ENCODE data around the gene CDS2. TPM values are rescaled to one million over a fixed set of nuclear protein-coding genes. Genes with fewer than 3 reads are reported as not detected.

CDS2 gene
- total RNA-seq, 1 experiment from 2014 or later: 49.1 TPM

DNA sequence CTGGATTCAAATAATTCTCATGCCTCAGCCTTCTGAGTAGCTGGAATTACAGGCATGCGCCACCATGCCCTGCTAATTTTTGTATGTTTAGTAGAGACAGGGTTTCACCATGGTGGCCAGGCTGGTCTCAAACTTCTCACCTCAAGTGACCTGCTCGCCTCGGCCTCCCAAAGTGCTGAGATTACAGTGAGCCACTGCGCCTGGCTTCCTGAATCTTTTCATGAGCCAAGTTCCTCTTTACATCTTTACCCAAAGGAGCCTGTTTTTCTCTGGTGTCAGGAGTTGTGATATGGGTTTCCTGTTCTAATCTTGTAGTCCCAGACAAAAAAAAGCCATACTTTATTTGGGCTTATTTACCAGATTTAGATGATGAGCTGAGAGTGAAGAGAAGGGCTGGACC is 41.4 kb upstream of the CDS2 start (continued):
- TF ChIP-seq, protein P1, sequence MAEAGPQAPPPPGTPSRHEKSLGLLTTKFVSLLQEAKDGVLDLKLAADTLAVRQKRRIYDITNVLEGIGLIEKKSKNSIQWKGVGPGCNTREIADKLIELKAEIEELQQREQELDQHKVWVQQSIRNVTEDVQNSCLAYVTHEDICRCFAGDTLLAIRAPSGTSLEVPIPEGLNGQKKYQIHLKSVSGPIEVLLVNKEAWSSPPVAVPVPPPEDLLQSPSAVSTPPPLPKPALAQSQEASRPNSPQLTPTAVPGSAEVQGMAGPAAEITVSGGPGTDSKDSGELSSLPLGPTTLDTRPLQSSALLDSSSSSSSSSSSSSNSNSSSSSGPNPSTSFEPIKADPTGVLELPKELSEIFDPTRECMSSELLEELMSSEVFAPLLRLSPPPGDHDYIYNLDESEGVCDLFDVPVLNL (CRISPR knock-in tag; IDR thresholded peaks at IDR 0.05; ENCODE audit: borderline replicate concordance, low read depth): no peak
- TF ChIP-seq FOXK1 (CRISPR knock-in tag; IDR thresholded peaks at IDR 0.05): no peak
- TF ChIP-seq, protein P2, sequence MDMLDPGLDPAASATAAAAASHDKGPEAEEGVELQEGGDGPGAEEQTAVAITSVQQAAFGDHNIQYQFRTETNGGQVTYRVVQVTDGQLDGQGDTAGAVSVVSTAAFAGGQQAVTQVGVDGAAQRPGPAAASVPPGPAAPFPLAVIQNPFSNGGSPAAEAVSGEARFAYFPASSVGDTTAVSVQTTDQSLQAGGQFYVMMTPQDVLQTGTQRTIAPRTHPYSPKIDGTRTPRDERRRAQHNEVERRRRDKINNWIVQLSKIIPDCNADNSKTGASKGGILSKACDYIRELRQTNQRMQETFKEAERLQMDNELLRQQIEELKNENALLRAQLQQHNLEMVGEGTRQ (CRISPR knock-in tag; IDR thresholded peaks at IDR 0.05): no peak
- no peak for TF ChIP-seq IRF2 (CRISPR knock-in tag; IDR thresholded peaks at IDR 0.05; ENCODE audit: borderline replicate concordance, low read depth)
- TF ChIP-seq, protein P3, sequence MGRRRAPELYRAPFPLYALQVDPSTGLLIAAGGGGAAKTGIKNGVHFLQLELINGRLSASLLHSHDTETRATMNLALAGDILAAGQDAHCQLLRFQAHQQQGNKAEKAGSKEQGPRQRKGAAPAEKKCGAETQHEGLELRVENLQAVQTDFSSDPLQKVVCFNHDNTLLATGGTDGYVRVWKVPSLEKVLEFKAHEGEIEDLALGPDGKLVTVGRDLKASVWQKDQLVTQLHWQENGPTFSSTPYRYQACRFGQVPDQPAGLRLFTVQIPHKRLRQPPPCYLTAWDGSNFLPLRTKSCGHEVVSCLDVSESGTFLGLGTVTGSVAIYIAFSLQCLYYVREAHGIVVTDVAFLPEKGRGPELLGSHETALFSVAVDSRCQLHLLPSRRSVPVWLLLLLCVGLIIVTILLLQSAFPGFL (CRISPR knock-in tag; IDR thresholded peaks at IDR 0.05; ENCODE audit: borderline replicate concordance): no peak

DNA sequence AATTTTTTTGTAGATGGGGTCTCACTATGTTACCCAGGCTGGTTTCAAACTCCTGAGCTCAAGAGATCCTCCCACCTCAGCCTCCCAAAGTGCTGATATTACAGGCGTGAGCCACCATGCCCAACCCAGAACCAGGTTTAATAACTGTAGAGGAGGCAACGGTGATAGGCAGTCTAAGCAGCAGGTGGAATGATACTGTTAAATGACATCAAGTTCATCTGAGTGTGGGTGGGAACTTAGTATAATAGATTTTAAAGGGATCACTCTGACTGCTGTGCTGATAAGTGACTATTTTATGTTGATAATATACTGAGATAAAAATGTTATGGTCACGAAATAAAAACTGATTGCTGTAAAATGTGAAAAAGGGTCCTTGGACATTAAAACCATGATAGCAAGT is 38.1 kb upstream of the CDS2 start:
- DNase-seq (ENCODE audit: low spot score): no peak
- Mint-ChIP-seq H3K27me3 (ENCODE audit: low read depth) (no peaks in the 10 kb centered on the region), H3K4me1 (0 out of 2 replicates have a peak, but pooled peaks cover 3% of the 10 kb centered on the region), H3K9me3 (no peaks in the 10 kb centered on the region), H3K36me3 (peaks cover 4% of the 10 kb centered on the region; the same call in 1 of the 2 replicates), H3K27ac (no peak overlapping the region), H3K4me3 (no peak overlapping the region)
- no peak for TF ChIP-seq TCF7 (CRISPR knock-in tag; IDR thresholded peaks at IDR 0.05; ENCODE audit: low read depth)
- TF ChIP-seq, protein P4, sequence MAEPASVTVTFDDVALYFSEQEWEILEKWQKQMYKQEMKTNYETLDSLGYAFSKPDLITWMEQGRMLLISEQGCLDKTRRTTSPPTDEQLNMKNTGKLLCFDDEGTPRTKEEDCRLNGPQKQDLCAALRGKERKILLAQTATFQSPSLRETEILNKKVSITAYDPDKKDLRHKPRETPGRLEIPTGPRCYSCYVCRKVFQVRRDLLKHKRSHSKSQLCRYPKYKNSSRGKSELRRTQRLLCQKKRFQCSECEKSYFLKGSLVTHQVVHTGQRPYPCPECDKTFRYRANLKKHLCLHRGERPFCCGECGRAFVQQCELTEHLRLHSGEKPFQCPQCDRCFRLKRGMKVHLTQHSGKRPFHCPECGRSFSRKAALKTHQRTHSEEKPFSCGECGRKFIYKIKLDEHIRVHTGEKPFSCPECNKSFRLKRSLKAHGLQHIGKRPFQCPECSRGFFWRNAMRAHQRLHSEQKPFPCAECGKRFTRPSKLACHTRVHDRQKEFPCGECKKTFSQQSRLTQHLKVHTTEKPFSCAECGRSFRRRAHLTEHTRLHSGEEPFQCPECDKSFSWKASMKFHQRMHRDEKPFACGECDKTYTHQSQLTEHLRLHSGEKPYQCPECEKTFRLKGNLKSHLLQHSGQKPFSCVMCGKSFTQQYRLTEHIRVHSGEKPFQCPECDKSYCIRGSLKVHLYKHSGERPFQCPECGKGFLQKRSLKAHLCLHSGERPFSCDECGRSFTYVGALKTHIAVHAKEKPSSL (CRISPR knock-in tag; conservative IDR thresholded peaks at IDR 0.05): no peak
- ChIA-PET POLR2A (no interaction called here), CTCF (interaction anchor here (0.6 to 1.7 kb wide), 4 partner anchors 13 to 117 kb away, joined by 3 read pairs; partner anchors contain the start of gene CDS2)
- no peak for ATAC-seq

DNA sequence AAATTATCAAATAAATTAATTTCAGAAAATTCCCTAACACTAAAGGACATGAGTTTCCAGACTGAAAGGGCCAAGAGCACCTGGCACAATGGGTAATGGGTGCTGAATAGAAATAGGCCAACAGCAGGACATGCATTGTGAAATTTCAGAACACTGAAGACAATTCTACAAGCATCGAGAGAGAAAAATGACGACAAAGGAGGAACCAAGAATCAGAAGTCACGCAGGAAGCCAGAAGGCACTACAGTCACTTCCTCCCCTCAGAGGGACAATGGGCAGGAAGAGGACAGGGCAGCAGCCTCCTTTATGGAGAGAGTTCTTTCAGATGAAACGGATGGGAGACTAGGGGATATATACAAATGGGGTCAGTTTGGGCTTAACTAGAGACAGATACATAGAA is 36.6 kb upstream of the CDS2 start:
- peaks cover 4% of the 10 kb centered on the region; the same call in 1 of the 2 replicates for H3K36me3 Mint-ChIP-seq
- DNase-seq (ENCODE audit: low spot score) (no peak), ATAC-seq (no peak)
- H3K27ac Mint-ChIP-seq: no peak overlapping the region
- no peak overlapping the region for H3K4me3 Mint-ChIP-seq
- H3K27me3 Mint-ChIP-seq (ENCODE audit: low read depth): no peaks in the 10 kb centered on the region
- POLR2A ChIA-PET: no interaction called here
- CTCF ChIA-PET: no interaction called here
- H3K4me1 Mint-ChIP-seq: 0 out of 2 replicates have a peak, but pooled peaks cover 3% of the 10 kb centered on the region
- H3K9me3 Mint-ChIP-seq: no peaks in the 10 kb centered on the region
- TF ChIP-seq NFATC4 (CRISPR knock-in tag; IDR thresholded peaks at IDR 0.05) (no peak), ZNF396 (CRISPR knock-in tag; IDR thresholded peaks at IDR 0.05; ENCODE audit: borderline replicate concordance) (no peak), MYBL2 (CRISPR knock-in tag; IDR thresholded peaks at IDR 0.05) (no peak), IRF2 (CRISPR knock-in tag; IDR thresholded peaks at IDR 0.05; ENCODE audit: borderline replicate concordance, low read depth) (no peak), TCF7 (CRISPR knock-in tag; IDR thresholded peaks at IDR 0.05; ENCODE audit: low read depth) (no peak), SP1 (CRISPR knock-in tag; conservative IDR thresholded peaks at IDR 0.05) (no peak), ZNF219 (CRISPR knock-in tag; IDR thresholded peaks at IDR 0.05; ENCODE audit: borderline replicate concordance) (no peak)
- TF ChIP-seq, protein P5, sequence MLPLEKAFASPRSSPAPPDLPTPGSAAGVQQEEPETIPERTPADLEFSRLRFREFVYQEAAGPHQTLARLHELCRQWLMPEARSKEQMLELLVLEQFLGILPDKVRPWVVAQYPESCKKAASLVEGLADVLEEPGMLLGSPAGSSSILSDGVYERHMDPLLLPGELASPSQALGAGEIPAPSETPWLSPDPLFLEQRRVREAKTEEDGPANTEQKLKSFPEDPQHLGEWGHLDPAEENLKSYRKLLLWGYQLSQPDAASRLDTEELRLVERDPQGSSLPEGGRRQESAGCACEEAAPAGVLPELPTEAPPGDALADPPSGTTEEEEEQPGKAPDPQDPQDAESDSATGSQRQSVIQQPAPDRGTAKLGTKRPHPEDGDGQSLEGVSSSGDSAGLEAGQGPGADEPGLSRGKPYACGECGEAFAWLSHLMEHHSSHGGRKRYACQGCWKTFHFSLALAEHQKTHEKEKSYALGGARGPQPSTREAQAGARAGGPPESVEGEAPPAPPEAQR (CRISPR knock-in tag; IDR thresholded peaks at IDR 0.05): no peak
- TF ChIP-seq, protein P6, sequence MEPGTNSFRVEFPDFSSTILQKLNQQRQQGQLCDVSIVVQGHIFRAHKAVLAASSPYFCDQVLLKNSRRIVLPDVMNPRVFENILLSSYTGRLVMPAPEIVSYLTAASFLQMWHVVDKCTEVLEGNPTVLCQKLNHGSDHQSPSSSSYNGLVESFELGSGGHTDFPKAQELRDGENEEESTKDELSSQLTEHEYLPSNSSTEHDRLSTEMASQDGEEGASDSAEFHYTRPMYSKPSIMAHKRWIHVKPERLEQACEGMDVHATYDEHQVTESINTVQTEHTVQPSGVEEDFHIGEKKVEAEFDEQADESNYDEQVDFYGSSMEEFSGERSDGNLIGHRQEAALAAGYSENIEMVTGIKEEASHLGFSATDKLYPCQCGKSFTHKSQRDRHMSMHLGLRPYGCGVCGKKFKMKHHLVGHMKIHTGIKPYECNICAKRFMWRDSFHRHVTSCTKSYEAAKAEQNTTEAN (CRISPR knock-in tag; IDR thresholded peaks at IDR 0.05): no peak
- TF ChIP-seq, protein P7, sequence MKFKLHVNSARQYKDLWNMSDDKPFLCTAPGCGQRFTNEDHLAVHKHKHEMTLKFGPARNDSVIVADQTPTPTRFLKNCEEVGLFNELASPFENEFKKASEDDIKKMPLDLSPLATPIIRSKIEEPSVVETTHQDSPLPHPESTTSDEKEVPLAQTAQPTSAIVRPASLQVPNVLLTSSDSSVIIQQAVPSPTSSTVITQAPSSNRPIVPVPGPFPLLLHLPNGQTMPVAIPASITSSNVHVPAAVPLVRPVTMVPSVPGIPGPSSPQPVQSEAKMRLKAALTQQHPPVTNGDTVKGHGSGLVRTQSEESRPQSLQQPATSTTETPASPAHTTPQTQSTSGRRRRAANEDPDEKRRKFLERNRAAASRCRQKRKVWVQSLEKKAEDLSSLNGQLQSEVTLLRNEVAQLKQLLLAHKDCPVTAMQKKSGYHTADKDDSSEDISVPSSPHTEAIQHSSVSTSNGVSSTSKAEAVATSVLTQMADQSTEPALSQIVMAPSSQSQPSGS (CRISPR knock-in tag; IDR thresholded peaks at IDR 0.05; ENCODE audit: borderline replicate concordance, low read depth): no peak
- TF ChIP-seq, protein P8, sequence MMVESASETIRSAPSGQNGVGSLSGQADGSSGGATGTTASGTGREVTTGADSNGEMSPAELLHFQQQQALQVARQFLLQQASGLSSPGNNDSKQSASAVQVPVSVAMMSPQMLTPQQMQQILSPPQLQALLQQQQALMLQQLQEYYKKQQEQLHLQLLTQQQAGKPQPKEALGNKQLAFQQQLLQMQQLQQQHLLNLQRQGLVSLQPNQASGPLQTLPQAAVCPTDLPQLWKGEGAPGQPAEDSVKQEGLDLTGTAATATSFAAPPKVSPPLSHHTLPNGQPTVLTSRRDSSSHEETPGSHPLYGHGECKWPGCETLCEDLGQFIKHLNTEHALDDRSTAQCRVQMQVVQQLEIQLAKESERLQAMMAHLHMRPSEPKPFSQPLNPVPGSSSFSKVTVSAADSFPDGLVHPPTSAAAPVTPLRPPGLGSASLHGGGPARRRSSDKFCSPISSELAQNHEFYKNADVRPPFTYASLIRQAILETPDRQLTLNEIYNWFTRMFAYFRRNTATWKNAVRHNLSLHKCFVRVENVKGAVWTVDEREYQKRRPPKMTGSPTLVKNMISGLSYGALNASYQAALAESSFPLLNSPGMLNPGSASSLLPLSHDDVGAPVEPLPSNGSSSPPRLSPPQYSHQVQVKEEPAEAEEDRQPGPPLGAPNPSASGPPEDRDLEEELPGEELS (CRISPR knock-in tag; IDR thresholded peaks at IDR 0.05): no peak
